ENCODE measurements around the gene SNN. TPM values are rescaled to one million over a fixed set of nuclear protein-coding genes. Genes with fewer than 3 reads are reported as not detected.

The SNN gene
- total and polyA plus RNA-seq, 2 experiments from 2014 or later: 28.3 to 41.8 TPM

GRCh38 chr16:11677959-11678881 is 10.0 kb downstream of the SNN start:
- Histone ChIP-seq H3K27me3 (no peaks in the 10 kb centered on the region), H3K9me3 (ENCODE audit: low read depth) (no peaks in the 10 kb centered on the region), H3K36me3 (peaks cover 20% of the 10 kb centered on the region), H3K4me1 (ENCODE audit: low read depth) (peaks cover 13% of the 10 kb centered on the region), H3K4me3 (no peak overlapping the region), H3K27ac (peak overlapping the region; percentile 77)
- TF ChIP-seq CTCF (IDR thresholded peaks at IDR 0.05; ENCODE audit: low read depth, low read length): no peak
- no peak for DNase-seq (ENCODE audit: low read depth in 1 of 2, low spot score in 1 of 2)

- TF ChIP-seq CTCF (IDR thresholded peaks at IDR 0.05; ENCODE audit: low read depth, low read length): no peak
- Histone ChIP-seq H3K27me3 (no peaks in the 10 kb centered on the region), H3K27ac (peak overlapping the region; percentile 77), H3K36me3 (peaks cover 20% of the 10 kb centered on the region), H3K4me3 (no peak overlapping the region), H3K9me3 (ENCODE audit: low read depth) (no peaks in the 10 kb centered on the region), H3K4me1 (ENCODE audit: low read depth) (peaks cover 13% of the 10 kb centered on the region)
- no peak for DNase-seq (ENCODE audit: low read depth in 1 of 2, low spot score in 1 of 2)
These were observed 11.0 kb downstream of the SNN start for GRCh38 chr16:11679250-11679649.

- H3K9me3 ChIP-seq (ENCODE audit: low read depth): no peaks in the 10 kb centered on the region
- peaks cover 28% of the 10 kb centered on the region for H3K36me3 ChIP-seq
- no peaks in the 10 kb centered on the region for H3K27me3 ChIP-seq
- peaks cover 13% of the 10 kb centered on the region for H3K4me1 ChIP-seq (ENCODE audit: low read depth)
- no peak for TF ChIP-seq CTCF (IDR thresholded peaks at IDR 0.05; ENCODE audit: low read depth, low read length)
- H3K4me3 ChIP-seq: no peak overlapping the region
- peak overlapping the region; percentile 53 for H3K27ac ChIP-seq
- DNase-seq (ENCODE audit: low read depth in 1 of 2, low spot score in 1 of 2): no peak
These were observed 12.0 kb downstream of the SNN start for GRCh38 chr16:11679941-11680911.

- Histone ChIP-seq H3K27ac (no peak overlapping the region), H3K4me1 (ENCODE audit: low read depth) (peaks cover 13% of the 10 kb centered on the region), H3K4me3 (no peak overlapping the region), H3K36me3 (peaks cover 33% of the 10 kb centered on the region), H3K9me3 (ENCODE audit: low read depth) (no peaks in the 10 kb centered on the region), H3K27me3 (no peaks in the 10 kb centered on the region)
- no peak for DNase-seq (ENCODE audit: low read depth in 1 of 2, low spot score in 1 of 2)
- TF ChIP-seq CTCF (IDR thresholded peaks at IDR 0.05; ENCODE audit: low read depth, low read length): no peak
These were observed 13.3 kb downstream of the SNN start for GRCh38 chr16:11681556-11681955.

- TF ChIP-seq CTCF (IDR thresholded peaks at IDR 0.05; ENCODE audit: low read depth, low read length): no peak
- DNase-seq (ENCODE audit: low read depth in 1 of 2, low spot score in 1 of 2): no peak
- H3K9me3 ChIP-seq (ENCODE audit: low read depth): no peaks in the 10 kb centered on the region
- no peaks in the 10 kb centered on the region for H3K27me3 ChIP-seq
- no peak overlapping the region for H3K4me3 ChIP-seq
- H3K4me1 ChIP-seq (ENCODE audit: low read depth): peaks cover 13% of the 10 kb centered on the region
- H3K36me3 ChIP-seq: peaks cover 38% of the 10 kb centered on the region
- H3K27ac ChIP-seq: no peak overlapping the region
These were observed 13.9 kb downstream of the SNN start for GRCh38 chr16:11681976-11682654.

All from cardiac muscle cell (in vitro differentiated cells and primary cell).